Esophagus mucosa (tissue), 1 donor: Measurements from ENCODE around the gene TAOK3. TPM values are rescaled to one million over a fixed set of nuclear protein-coding genes. Genes with fewer than 3 reads are reported as not detected.
"Not testable (repeated sequence)": the region's sequence is repeated elsewhere in the genome, so short reads cannot be mapped to it uniquely, and the experiment has no call there.

Experiments used
- ATAC-seq: fragments of 200-7000 bp; cut with Tn5 transposase; one replicate; pipeline ENCODE4 v1.9.1; 2020
- total RNA-seq: library from RNA; stranded (reverse); gene quantifications from one replicate; pipeline ENCODE4 v1.2.4, GENCODE V29; 2023
- donor health status: DM: yes; HTN: yes; CAD: no.

Gene TAOK3
- total RNA-seq, 1 donor from 2014 or later = 22.8 TPM

DNA sequence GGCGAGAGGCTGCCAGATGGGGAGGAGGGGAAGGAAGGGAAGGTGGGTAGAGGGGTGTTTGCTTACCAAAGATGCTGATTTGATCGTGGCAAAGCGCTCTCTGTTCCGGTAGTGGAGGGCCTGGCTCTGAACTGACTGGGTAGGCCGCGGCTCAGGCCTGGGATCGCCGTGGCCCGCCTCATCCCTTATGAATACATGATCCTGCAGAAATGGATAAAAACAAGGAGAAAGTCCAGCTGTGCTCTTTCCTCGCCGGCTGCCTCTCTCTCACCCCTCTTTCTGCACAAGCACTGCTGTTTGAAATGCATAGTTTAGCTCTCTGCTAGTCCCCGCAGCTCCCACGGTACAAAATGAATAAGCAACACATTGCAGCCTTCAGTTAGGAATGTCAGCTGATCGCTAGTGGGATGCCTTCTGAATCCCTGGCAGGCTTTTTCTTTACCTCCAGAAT, 182.9 kb downstream of the TAOK3 start:
- ATAC-seq = peak; percentile 36

DNA sequence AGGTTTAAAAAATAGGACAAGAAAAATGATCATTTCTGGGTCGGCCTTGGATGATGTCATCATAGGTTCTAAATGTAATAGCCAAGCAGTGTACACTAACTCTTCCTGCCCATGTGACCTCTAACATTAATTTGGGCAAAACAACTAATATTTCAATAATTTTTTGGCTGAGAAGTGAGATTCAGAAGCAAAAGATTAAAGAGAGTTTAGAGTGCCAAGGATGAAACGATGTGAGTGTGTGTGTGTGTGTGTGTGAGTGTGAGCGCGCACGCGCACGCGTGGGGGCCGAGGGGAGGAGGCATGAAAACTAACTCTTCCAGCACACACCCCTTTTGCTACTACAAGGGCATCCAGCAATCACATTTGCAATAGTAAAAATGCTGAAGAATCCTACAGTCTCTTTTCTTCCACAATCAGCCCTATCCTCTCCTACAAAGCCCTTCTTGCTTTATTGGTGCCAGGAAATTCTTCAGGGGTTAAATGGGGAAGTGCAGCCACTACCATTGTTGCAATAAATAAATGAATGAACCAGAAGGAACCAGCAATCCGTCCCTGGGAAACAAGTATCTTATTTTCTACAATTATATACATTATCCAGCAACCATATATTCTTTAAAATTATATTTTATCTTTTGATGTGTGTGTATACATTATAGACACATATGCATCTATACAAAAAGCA, 183.9 kb downstream of the TAOK3 start:
- ATAC-seq = peak; percentile 32

DNA sequence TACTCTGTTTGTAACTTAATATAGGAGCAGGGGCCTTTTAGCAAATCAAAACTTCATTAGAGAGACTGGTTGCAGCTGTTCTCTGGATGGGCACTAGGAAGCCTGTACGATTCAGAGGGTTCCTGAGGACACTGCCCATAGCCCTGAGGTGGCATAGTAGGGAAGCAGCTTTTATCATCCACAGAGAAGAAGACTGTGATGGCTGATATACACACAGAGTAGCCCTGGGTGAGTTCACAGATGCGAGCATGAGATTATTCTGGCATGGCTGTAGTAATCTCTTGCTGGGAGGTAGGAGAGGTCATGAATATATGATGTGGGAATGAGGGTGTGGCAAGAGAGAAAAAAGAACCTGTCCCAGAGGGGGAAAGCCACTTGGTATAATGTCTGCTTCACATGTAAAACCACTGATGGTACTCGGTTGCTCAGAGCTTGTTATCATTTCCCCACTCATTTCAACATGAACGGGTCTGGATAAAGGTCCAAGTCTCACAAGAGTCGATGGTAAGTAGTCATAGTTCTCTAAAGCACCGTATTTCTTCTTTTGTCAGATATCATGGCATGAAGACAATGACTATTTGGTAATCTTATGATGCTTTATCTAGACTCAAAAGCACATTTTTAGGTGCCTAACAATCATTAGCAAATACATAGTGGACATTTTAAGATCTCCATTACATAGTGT, 184.8 kb downstream of the TAOK3 start:
- ATAC-seq = no peak

DNA sequence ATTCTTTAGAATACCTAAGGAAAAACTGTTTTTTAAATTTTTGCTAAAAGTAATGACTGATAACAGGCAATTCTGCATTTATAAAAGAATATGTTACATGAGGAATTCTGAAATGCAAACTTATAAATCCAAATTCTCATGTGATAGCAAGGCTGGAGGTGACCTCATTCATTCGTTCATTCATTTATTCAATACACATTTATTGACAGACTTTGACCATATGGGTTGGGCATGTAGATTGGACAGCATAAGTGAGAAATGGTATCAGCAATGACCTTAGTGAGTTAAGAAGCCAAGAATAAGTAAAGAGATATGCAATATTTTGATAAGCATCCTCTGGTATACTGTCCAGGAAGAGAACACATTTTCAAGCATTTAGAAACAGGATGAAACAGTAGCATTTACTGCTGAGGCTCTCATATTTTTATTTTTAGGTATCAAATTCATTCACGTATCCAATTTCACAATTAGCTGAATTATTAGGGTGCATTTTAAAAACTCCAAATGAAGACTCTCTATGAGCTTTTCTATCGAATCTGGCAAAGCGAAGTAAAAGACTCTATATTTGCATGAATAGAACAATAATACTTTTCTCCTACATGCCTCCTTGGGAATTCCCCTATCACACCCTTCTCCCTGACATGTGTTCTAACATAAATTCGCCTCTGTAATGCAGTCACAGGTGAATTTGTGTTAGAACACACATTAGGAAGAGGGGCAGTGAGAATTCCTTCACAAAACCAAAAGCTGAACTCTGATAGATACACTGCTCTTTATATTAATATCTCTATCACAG, 186.9 kb downstream of the TAOK3 start:
- no peak for ATAC-seq

DNA sequence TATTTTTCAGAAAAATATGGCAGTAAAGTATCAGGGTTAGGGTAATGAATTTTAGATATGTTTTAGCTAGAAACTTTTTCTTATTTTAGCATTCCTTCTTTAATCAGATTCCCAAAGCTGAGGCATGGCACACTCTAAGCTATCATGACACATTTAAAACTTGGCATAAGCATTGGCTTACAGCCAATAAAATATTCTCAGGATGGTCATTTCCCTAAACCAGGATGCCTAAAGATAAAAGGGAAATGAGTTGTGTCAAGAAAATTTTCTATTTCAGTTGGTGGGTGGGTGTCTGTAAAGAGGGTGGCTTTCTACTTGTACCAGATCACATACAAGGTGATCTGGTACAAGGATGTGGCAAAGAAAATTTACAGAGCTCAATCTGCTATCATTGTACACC, 189.0 kb downstream of the TAOK3 start:
- no peak for ATAC-seq

DNA sequence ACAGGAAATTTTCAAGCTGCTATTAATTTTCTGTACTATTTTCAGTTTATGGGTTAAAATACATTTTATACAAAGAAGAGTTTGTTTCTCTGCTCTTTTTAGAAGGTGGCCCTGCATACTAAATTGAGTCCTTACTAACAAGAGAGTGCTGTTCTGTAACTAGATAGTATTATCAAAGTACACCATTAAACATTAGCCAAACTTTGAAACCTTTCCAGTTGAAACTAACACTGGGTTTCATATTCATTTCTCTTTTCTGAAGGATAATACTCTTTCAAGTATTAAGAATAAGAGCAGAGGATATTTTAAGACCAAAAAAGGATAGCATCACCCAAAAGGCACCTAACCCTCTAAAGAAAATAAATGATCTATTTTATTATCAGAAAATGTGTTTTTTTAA, 189.6 kb downstream of the TAOK3 start:
- no peak for ATAC-seq

DNA sequence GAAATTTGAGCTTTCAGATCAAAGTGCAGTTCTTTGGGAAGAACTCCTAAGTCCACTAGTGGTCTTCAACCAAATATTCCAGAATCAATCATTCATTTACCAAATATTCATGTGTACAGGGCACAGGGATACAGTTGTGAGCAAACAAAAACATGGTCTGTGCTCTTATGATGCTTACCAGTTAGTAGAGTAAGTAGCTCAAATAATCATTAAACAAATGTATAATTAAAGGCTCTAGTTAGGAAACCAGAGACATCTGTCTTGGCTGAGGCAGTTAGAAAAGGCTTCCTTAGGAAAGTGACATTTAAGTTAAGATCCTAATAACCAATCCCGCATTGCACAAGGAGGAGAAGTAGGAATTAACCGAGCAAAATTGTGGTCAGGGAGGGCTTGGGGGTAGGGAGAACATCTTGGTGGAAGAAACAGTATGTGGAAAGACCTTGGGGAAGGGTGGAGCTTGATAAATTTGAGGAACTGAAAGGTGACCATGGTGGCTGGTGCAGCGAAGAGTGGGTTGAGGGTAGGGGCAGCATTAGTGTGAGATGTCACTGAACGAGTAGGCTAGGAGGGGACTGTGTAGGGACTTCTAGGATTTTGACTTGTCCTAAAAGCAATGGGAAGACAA, 196.8 kb downstream of the TAOK3 start:
- ATAC-seq = no peak

DNA sequence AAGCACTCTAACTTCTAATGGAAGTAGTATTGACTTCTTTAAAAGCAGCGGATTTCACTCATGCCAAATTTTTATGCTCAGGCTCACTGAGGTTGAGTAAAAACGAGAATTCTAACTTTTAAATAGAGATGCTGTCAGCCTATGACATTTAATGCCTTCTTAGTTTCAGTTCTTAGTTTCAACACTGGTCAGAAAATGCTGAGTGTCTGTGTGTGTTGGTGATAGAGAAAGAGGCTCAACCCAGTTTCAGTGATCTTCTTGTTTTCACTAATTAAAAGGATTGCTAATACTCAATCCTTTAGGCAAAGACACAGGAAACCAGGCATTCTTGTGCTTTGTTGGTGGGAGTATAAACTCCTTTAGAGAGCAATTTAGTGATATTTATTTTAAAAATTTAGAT, 205.8 kb downstream of the TAOK3 start:
- ATAC-seq = no peak

DNA sequence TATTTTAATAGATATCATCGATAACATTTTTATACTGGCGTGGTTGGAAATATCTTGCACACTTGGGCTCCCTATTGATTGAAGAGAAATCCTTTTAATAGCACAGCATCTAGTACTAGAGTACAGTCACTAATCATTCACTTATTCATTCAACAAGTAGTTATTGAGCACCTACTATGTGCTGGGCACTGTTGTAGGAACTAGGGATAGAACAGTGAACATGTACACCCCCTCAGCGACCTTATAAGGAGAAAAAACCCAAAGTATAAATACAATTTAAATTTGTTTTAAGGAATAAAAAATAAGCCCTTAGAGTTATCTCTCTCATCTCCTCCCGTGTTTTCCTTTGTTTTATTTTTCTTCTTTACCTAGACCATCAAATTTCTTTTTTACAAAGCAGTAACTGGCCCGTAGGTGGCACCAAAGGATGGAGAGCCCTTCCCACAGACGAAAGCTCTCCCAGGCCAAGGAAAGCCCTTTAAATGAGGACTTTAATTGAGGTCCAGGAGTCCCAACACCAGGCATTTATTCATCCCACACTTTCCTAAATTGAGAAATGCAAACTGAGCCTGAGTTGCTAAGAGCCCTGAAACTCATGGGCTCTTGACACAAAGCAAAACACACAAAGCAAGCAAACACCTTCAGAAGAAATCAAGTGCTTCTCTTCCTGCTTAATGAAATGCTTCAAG, 207.8 kb downstream of the TAOK3 start:
- no peak for ATAC-seq

DNA sequence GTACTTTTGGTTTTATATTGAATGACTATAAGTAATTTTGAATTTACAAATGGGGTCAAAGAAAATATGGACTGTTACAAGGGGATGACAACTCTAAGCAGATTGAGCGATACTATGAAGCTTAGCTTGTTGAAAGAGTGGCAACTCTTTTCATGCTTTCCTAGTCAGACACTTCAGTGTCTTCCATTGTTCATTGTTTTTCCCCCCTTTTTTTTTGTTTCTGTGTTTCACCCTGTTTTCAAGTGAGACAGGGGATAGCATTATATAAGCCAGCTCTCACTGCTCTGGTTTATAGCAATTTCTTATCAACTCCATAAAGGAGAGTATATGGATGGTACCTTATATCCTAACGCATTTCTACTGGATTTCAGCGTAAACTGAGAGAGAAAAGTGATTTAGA, 212.2 kb downstream of the TAOK3 start:
- no peak for ATAC-seq

DNA sequence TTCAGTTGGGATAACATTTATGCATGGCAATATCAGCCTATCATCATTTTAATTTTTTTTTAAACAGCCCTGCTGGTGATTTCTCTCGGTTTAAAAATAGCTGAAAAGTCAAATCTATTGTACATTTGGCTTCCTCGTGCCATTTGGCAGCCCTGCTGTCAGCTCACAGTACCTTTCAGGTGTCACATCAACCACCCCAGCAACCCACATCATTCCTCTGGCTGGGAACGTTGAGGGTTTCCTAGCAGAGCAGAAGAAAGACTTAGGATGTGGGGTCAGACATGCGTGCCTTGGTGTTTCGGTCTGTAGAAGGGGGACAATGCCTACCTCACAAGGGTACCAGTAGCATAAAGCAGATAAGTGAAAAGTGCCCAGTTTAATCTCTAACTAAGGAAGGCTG, 221.0 kb downstream of the TAOK3 start:
- ATAC-seq = no peak

DNA sequence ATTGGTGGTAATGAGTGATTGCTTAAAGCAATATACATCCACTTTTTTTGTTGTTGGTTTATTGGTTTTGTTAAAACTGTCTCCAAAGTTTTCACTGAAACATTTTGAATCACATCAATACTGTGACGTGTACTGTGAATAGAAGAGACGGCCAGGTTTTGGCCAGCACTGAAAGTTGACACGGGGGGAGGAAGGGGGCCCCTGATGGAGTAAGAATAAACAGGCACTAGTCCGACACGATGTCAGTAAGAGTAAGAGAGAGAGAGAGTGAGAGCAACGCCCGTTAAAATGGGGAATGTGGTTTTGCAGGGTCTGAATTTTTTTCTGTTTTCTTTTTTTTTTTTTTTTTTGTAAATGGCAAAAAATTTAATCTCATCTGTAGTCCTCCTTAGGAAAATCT, 222.1 kb downstream of the TAOK3 start:
- no peak for ATAC-seq

DNA sequence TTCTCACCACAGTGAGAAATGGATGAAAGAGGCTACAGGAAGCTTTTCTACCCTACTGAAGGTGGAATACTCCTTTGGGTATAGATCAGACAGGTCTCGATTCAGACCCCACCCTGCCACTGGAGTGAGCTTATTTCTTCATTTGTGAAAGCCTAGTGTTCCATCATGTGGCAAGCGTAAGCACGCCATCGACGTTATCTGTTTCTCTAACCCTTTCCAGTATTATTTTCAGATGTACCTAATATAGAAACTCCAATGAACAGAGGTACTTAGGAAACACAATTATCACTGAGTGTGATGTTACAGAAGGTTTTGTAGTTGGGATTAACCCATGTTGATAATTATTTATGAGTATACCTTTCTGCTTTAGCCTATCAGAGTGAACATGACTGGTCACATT, 224.4 kb downstream of the TAOK3 start:
- no peak for ATAC-seq

DNA sequence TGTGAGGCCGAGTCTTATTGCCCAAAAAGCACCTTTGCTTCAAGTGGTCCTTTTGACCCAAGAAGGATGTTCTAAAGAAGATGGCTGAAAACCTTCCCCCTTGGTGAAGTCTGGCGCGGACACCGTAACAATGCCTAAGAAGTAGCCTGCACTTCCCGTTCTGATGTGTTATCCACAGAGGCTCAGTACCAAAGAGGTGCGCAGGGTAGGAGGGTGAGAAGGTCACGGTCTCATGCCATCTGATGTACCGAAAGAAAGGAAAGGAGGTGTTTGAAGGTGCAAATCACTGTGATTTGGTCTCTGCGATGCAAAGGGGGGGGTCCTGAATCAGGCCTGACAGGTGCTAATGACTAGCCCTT, 226.9 kb downstream of the TAOK3 start:
- ATAC-seq = peak; percentile 23

DNA sequence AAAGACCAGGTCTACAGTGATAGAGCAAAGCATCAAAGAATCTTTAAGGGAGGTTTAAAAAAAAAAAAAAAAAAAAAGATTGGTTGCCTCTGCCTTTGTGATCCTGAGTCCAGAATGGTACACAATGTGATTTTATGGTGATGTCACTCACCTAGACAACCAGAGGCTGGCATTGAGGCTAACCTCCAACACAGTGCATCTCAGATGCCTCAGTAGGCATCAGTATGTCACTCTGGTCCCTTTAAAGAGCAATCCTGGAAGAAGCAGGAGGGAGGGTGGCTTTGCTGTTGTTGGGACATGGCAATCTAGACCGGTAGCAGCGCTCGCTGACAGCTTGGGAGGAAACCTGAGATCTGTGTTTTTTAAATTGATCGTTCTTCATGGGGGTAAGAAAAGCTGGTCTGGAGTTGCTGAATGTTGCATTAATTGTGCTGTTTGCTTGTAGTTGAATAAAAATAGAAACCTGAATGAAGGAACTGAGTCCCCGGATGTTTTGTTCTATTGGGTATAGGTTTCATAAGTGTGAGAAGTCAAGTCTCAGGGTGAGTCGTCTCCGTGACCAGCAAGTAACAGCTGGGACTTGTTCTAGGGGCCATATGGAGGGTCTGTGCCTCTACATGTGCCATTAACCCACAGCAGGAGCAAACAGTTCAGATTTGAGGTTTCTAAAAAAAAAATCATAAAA, 227.5 kb downstream of the TAOK3 start:
- peak; percentile 28 for ATAC-seq

DNA sequence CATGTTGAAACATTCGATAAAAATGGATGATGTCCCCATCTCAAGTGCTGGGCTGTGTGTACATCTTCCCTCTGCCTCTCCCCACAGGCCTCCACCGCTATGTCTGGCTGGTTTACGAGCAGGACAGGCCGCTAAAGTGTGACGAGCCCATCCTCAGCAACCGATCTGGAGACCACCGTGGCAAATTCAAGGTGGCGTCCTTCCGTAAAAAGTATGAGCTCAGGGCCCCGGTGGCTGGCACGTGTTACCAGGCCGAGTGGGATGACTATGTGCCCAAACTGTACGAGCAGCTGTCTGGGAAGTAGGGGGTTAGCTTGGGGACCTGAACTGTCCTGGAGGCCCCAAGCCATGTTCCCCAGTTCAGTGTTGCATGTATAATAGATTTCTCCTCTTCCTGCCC, 228.2 kb downstream of the TAOK3 start:
- no peak for ATAC-seq

DNA sequence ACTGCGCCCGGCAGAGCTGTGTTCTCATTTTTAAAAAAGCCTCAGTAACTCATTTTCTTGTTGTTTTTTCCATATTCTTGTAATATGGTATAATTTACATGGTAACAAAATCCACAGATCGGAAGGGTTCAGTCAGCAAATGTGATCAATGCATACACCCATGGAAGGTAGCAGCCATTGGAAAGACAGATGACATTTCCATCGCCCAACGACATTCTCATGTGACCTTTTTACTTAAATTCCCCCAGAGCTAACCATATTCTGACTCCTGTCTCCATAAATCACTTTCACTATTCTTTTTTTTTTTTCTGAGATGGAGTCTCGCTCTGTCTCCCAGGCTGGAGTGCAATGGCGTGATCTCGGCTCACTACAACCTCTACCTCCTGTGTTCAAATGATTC, 231.9 kb downstream of the TAOK3 start:
- ATAC-seq = no peak

DNA sequence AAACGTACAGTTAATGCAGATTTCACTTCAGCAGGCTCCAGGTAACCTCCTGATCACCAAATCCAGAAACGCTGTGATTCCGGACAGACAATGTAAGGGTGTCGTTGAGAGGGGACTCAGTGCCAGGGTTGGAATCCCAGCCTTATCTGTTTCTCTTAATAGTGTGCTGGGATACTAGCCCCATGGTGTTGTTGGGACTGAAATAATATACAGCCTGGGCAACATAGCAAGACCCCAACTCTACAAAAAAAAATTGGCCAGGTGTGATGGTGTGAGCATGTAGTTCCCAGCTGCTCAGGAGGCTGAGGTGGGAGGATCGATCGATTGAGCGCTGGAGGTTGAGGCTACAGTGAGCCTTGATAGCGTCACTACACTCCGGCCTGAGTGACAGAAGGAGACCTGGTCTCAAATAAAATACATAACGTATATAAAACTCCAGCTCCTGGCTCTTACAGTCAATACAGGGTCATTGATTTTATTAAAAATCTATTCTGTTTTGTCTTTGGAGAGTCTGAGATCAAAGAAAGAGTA, 235.5 kb downstream of the TAOK3 start:
- no peak for ATAC-seq

DNA sequence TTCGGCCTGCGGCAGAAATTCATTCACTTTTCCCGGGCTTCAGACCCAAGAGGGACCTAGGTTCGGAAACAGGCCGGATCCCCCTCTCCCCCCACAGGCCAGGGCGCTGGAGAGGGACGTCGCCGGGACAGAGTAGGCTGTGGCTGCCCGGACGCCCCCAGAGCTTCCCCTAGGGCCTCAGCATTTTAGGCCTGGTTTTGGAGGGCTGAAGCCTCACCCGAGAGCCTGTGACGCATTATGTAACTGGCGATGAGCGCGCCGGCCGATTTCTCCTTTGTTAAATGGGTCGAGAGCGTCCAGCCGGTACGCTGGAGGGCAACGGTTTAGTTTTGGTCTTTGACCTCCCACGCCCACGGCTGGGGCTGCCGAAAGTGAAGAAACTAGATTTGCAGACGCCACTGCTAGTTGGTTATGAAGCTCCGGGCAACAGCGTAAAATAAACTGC, 236.1 kb downstream of the TAOK3 start:
- ATAC-seq = peak; percentile 49

DNA sequence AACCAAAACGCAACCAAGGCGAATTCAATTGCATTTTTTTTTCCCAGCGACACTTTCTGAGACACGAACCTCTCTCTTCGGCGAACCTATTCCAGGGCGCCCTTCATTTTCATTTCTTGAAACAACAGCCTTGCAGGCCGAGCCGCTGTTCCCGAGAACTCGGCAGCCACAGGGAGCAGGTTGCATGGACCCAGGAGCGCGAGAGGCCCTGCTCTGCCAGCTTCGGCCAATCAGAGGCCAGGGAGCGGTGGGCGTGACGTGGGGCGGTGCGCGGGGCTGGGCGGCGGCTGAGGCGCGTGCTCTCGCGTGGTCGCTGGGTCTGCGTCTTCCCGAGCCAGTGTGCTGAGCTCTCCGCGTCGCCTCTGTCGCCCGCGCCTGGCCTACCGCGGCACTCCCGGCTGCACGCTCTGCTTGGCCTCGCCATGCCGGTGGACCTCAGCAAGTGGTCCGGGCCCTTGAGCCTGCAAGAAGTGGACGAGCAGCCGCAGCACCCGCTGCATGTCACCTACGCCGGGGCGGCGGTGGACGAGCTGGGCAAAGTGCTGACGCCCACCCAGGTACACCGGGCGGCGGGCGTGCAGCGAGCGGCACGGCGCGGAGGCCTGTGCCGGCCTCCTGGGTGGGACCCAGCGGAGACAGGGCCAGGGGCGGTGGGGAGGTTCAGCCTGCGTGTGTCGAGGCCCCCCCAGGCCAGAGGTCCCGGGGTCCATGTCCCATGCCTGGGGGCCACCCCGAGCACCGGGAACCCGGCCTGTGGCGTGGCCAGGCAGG, 236.7 kb downstream of the TAOK3 start, which contains the start of gene PEBP1:
TSS of gene PEBP1 (plus strand) at position 337 of the 771 bp plus-strand sequence. CDS start at position 423, 86 bp downstream.
- peak; percentile 100 for ATAC-seq

DNA sequence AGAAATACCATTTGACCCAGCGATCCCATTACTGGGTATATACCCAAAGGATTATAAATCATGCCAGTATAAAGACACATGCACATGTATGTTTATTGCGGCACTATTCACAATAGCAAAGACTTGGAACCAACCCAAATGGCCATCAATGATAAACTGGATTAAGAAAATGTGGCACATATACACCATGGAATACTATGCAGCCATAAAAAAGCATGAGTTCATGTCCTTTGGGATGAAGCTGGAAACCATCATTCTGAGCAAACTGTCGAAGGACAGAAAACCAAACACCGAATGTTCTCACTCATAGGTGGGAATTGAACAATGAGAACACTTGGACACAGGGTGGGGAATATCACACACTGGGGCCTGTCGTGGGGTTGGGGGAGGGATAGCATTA, 243.3 kb downstream of the TAOK3 start:
- ATAC-seq = not testable (repeated sequence)
